Stromal cell of bone marrow (primary cell): ENCODE measurements around the gene CELSR3.

ENCODE experiments used
- DNase-seq: peaks from one replicate; pipeline ENCODE4 v3.0.0-alpha.2; 2012; ENCODE audit warnings: low read depth

The CELSR3 gene

GRCh38 chr3:48687220-48687678 lies 24.6 kb upstream of the CELSR3 start:
- no peak for DNase-seq

GRCh38 chr3:48686538-48687219 lies 24.0 kb upstream of the CELSR3 start:
- DNase-seq = no peak

- DNase-seq = peak; percentile 65
Observed at GRCh38 chr3:48685603-48686511, 23.2 kb upstream of the CELSR3 start, which contains the start of gene NCKIPSD. Gene NCKIPSD, minus strand, starts transcription at chr3:48685915. Its CDS starts 108 bp downstream, at chr3:48685807.

GRCh38 chr3:48685293-48685602 lies 22.6 kb upstream of the CELSR3 start:
- DNase-seq = no peak

GRCh38 chr3:48684480-48685143 lies 21.9 kb upstream of the CELSR3 start:
- no peak for DNase-seq

GRCh38 chr3:48684054-48684349 lies 21.3 kb upstream of the CELSR3 start:
- DNase-seq = no peak

- no peak for DNase-seq
Observed at GRCh38 chr3:48682786-48683185, 20.1 kb upstream of the CELSR3 start.

- DNase-seq = no peak
Observed at GRCh38 chr3:48681974-48682610, 19.4 kb upstream of the CELSR3 start.

GRCh38 chr3:48681541-48681880 lies 18.8 kb upstream of the CELSR3 start:
- no peak for DNase-seq

- DNase-seq = no peak
Observed at GRCh38 chr3:48680811-48681540, 18.3 kb upstream of the CELSR3 start.

GRCh38 chr3:48679411-48680391 lies 17.0 kb upstream of the CELSR3 start:
- DNase-seq = no peak

GRCh38 chr3:48678566-48679380 lies 16.1 kb upstream of the CELSR3 start:
- no peak for DNase-seq

GRCh38 chr3:48678056-48678455 lies 15.4 kb upstream of the CELSR3 start:
- DNase-seq = no peak

- no peak for DNase-seq
Observed at GRCh38 chr3:48674505-48674904, 11.8 kb upstream of the CELSR3 start.

GRCh38 chr3:48672522-48672921 lies 9.8 kb upstream of the CELSR3 start:
- no peak for DNase-seq

GRCh38 chr3:48664929-48665328 lies 2.2 kb upstream of the CELSR3 start:
- DNase-seq = no peak

- DNase-seq = no peak
Observed at GRCh38 chr3:48664313-48664644, 1.6 kb upstream of the CELSR3 start.

- peak; percentile 95 for DNase-seq
Observed at GRCh38 chr3:48663489-48664312, 1.0 kb upstream of the CELSR3 start.

- DNase-seq = no peak
Observed at GRCh38 chr3:48662145-48662752, 437 bp downstream of the CELSR3 start.
